Measurements from ENCODE around the gene COL15A1.
"Not testable (repeated sequence)": the region's sequence is repeated elsewhere in the genome, so short reads cannot be mapped to it uniquely, and the experiment has no call there.

The COL15A1 gene

DNA sequence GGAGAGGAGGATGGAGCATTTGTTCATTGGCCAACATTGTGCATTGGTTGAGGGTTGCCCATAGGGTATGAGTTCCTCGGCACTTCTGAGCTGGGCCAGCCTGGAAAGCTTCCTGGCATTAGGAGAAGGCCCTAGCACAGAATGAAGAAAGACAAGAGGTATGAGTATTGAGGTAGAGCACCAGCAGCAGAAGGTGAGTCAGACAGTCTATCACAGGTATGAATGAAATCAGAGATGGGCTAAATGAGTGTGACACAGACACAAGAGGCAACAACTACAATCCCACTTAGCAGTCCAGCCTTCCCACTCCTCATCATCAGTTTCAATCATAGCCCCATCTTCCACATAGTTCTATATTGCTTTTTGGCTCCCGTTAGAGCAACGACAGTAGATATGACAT is 135.8 kb downstream of the COL15A1 start:
- no peak for DNase-seq (ENCODE audit: low read depth)

- no peak for DNase-seq (ENCODE audit: low read depth)
These were observed 139.3 kb downstream of the COL15A1 start for GRCh38 chr9:99083051-99083450.

DNA sequence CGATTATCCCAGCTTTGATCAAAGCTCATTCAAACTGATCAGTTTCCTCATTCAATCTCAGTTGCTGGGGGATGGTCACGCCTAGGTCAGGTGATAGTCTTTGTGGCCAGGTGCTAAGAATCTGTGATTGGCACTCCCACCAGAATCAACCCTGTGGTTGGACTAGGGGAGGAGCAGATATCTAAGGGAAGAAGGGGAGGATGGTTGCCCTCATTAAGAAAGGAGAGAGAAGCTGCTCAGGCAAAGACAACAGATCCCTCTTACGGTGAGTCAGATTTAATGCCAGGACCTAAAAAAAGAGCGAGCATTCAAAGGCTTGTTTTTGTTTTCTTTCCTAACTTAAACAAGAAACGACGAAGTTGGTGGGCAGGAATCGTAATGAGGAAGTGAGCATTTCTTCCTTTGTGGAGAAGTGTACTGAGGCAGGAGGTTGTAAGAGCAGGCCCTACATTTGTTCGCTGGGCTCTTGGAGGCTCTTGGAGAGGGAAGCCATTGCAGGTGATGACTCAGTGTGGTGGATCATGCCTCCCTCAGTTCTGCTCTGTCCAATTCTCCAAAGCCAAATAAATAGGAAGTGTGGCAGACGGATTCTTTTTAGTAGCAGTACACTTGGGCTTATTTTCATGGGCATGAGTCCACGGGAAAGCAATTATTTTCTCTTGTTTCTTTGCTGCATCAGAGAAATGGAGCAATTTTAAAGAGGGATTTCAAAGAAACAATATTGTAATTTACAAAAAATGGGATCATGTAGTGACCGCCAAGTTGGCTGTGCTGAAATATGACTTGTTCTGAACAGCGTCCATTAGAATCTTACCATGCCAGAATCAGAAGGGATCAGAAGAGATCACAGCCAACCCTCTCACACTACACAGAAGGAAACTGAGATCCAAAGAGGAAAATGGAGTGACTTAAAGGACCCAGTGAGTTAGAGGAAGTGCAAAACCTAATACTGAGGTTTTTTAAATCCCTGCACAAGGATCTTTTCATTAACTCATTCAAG is 142.5 kb downstream of the COL15A1 start:
- DNase-seq (ENCODE audit: low read depth) = no peak

DNA sequence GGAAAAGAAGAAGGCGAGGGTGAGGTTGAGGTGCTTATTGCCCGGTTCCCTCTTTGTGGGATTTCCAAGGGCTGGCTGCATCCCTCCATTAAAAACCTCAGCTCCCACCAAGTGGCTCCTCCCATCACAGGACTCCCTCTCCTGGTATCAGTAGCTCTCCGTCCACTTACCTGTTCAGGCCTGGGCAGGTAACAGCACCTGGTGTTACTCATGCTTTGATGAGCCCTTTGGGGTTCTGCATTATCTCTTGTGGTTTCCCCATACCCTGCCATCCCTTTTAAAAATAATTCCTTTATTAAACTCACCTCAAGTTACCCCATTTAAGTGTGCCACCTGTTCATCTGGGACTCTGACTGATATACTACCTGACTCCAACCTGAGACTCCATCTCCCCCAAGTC is 143.8 kb downstream of the COL15A1 start:
- no peak for DNase-seq (ENCODE audit: low read depth)

DNA sequence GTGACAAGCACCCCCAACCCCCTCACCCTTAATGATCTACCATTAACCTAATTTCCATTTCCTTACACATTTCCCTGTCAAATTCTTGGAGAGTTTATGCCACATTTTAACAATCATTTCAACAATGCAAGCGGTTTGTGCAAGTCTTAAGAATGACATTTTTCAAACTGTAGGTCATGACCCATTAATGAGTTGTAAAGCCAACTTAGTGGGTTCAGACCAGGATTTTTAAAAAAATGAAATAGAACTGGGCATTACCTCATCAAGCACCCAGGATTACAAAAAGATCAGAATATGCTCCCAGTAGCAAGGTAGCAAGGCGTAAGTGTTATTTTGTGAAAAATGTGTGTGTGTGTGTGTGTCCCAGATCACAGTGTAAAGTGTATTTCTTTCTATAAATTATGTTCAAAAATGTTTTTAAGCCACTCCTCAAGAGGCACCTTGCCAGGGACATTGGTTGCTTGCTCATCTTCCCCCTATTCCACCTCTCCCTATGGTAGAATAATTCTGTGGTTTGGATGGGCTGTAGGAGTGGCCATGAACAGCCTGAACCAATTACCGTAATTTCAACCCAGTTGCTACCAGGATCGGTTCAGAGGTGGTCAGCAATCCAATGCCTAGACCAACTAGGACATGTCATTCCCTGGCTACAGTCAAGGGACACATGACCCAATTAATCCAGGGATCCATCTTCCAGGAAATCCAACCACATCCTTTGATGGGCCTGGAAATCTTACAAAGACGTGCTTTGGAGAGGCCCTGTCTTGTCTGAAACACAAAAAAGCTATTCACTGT is 146.8 kb downstream of the COL15A1 start:
- DNase-seq (ENCODE audit: low read depth) = no peak

GRCh38 chr9:99092643-99093491 is 149.2 kb downstream of the COL15A1 start:
- peak; percentile 23 for DNase-seq (ENCODE audit: low read depth)

DNA sequence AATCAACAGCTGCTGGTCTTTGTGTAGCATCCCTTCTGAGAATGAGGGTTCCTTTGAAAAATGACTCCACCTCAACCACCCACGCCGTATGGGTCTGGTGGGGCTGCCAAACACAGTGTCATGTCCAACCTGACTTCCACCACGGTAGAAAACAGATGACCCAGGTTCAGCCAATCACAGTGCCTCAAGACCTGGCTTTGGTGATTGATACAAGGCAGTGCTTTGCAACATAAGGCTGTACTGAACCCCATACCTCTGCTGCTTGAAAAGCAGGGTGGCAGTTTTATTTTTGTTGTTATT is 149.7 kb downstream of the COL15A1 start:
- DNase-seq (ENCODE audit: low read depth) = peak; percentile 7

DNA sequence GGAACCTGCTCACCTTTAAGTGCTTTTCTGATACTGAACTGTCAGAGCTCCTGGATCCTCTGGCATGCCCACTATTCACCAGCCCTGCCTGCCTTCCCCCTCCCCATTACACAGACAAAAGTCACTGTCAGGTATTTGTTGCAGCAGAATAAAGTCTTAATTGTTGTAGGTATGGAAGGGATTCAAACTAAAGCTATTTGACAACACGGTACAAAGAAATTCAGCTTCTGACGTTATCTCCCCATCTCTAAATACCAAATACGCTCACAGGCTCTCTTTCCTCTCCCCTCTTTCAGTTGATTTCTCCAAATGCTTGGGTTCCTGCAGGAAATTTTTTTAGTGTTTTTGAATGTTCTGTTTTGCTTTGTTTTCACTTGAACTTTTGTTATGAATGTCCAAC is 151.9 kb downstream of the COL15A1 start:
- DNase-seq (ENCODE audit: low read depth) = no peak

- no peak for DNase-seq (ENCODE audit: low read depth)
These were observed 152.7 kb downstream of the COL15A1 start for GRCh38 chr9:99096409-99096808.

DNA sequence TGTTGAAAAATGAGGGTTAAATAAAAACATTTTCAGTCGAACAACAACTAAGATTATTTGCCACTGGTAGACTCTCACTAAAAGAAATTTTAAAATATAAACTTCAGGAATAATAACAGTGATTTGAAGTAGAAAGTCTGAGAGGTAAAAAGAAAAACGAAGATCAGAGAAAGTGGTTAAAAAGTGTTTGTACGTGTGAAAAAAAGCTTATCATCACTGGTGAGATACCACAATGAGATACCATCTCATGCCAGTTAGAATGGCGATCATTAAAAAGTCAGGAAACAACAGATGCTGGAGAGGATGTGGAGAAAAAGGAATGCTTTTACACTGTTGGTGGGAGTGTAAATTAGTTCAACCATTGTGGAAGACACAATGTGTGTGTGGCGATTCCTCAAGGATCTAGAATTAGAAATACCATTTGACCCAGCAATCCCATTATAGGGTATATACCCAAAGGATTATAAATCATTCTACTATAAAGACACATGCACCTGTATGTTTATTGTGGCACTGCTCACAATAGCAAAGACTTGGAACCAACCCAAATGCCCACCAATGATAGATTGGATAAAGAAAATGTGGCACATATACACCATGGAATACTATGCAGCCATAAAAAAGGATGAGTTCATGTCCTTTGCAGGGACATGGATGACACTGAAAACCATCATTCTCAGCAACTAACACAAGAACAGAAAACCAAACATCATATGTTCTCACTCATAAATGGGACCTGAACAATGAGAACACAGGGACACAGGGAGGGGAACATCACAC is 156.3 kb downstream of the COL15A1 start:
- not testable (repeated sequence) for DNase-seq (ENCODE audit: low read depth)

GRCh38 chr9:99101271-99101670 is 157.6 kb downstream of the COL15A1 start:
- DNase-seq (ENCODE audit: low read depth) = no peak

GRCh38 chr9:99101812-99102211 is 158.1 kb downstream of the COL15A1 start:
- DNase-seq (ENCODE audit: low read depth) = no peak

- DNase-seq (ENCODE audit: low read depth) = no peak
These were observed 159.6 kb downstream of the COL15A1 start for GRCh38 chr9:99103054-99103895.

DNA sequence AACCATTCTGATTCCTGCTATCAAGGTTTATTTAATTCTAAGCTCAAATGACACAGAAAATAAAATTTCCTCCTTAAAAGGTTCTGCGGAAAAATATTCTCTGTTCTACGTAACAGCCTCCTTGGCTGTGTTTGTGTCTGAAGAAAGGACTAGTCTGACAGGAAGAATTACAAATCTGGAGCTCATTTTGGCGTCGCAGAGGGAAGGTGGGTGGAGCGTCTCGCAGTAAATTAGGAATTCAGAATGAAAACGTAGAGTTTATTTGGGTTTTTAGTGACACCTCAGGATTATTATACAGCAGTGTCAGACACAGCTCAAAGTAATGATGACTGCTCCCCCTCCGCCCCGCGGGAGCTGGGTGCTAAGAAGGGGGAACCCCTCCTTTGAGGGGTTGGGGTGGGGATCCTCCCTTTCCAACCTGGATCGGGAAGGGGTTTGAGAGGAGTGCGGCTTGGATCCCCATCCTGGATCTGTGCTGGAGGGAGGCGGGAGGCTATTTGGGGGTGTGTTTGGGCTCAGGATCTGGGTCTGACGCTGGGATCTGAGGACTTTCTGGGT is 160.3 kb downstream of the COL15A1 start:
- DNase-seq (ENCODE audit: low read depth) = no peak

DNA sequence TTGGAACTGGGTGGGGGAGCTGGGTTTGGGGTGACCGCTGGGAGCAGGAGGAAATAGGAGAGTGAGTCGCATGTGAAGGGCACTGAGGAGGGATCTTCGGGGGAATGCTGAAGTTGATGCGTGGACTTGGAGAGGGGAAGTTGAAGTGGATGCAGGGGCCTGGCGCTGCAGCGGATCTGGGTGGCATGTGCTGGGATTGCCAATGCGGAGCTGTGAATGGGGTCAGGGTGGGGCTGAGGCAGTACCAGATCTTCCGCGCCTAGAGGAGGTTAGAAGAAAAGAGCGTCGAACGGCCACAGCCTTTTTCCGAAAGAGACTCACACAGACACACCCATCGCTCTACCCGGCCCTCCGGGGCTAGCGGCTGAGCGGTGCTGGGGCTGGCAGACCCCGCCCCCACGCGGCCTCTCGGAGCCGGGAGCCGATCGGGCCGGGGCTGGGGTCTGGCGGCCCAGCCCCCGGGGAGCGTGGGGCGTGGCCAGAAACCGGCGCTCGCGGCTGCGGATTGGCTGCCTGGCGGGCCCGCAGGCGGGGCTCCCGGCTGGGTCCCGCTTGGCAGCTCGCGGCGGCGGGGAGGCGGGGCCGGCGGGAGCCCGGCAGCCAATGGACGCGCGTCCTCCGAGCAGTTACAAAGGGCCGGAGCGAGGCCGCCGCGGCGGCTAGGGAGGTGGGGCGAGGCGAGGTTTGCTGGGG is 160.9 kb downstream of the COL15A1 start, which contains the start of gene TGFBR1:
TGFBR1 (plus strand) TSS at position 655 of the 693 bp plus-strand sequence. CDS start 93 bp downstream, outside the sequence.
- DNase-seq (ENCODE audit: low read depth) = peak; percentile 91

GRCh38 chr9:99105152-99106043 is 161.7 kb downstream of the COL15A1 start:
- DNase-seq (ENCODE audit: low read depth) = peak; percentile 4

GRCh38 chr9:99106044-99106375 is 162.3 kb downstream of the COL15A1 start:
- DNase-seq (ENCODE audit: low read depth) = no peak

GRCh38 chr9:99107421-99107820 is 163.7 kb downstream of the COL15A1 start:
- no peak for DNase-seq (ENCODE audit: low read depth)
